ENCODE data around the gene GET3. TPM values are rescaled to one million over a fixed set of nuclear protein-coding genes. Genes with fewer than 3 reads are reported as not detected.

Gene GET3
- total RNA-seq, 1 donor = 99.5 TPM

- Histone ChIP-seq H4K20me1 (ENCODE audit: insufficient read depth, low read length) (no peaks in the 10 kb centered on the region), H2AFZ (ENCODE audit: low read length) (no peak within 1 kb of the TSS), H3K4me1 (ENCODE audit: insufficient read depth, low read length) (peaks cover 14% of the 10 kb centered on the region), H3K79me2 (ENCODE audit: insufficient read depth, low read length) (no peaks in the 10 kb centered on the region), H3K27me3 (ENCODE audit: insufficient read depth, low read length) (peaks cover 22% of the 10 kb centered on the region), H3K27ac (ENCODE audit: low read depth, low read length) (no peak within 1 kb of the TSS), H3K4me2 (ENCODE audit: insufficient read depth, low read length) (no peak within 1 kb of the TSS), H3K4me3 (ENCODE audit: insufficient read depth, low read length) (no peak within 1 kb of the TSS), H3K9me3 (ENCODE audit: low read depth, low read length) (no peaks in the 10 kb centered on the region), H3K36me3 (ENCODE audit: insufficient read depth, low read length) (peaks cover 9% of the 10 kb centered on the region)
- DNase-seq (ENCODE audit: insufficient read length, low spot score, missing footprints) = peak; percentile 76
- TF ChIP-seq CTCF (IDR thresholded peaks at IDR 0.05; ENCODE audit: extremely low read depth, low read depth, low read length) = no peak
Measured at GRCh38 chr19:12751635-12752034, 14.3 kb downstream of the GET3 start, which contains the start of gene BEST2. Gene BEST2 (plus strand): TSS chr19:12751791. CDS start chr19:12752593, 802 bp downstream.

DNA sequence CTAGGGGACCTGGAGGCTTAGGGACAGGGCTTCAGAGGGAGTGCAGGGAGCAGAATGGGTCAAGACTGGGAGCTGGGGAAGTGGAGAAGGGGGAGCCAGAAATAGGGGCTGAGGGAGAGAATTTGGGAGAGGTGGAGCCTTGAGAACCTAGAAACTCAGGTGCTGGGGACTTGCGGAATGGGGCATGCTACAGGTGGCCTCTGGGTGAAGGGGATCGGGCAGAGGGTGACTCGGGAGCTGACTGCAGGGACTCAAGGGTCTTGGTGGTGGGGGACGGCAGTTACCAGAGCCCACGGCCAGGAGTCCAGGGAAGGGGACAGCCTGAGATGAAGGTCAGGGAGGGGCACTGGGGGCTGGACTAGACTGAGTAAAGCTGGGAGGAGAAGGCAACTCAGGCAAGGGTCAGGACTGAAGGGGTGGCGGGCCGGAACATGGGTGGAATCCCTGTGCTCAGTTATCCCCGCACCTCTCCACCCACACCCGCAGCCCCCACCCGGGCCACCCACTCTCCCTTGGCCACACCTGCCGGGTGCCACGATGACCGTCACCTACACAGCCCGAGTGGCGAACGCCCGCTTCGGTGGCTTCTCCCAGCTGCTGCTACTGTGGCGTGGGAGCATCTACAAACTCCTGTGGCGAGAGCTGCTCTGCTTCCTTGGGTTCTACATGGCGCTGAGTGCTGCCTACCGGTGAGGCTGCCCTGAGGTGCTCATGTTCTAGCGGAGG lies 14.9 kb downstream of the GET3 start:
- Histone ChIP-seq H2AFZ (ENCODE audit: low read length) (no peak overlapping the region), H3K9me3 (ENCODE audit: low read depth, low read length) (no peaks in the 10 kb centered on the region), H3K27ac (ENCODE audit: low read depth, low read length) (no peak overlapping the region), H3K27me3 (ENCODE audit: insufficient read depth, low read length) (peaks cover 22% of the 10 kb centered on the region), H3K4me2 (ENCODE audit: insufficient read depth, low read length) (no peak overlapping the region), H3K4me1 (ENCODE audit: insufficient read depth, low read length) (peaks cover 14% of the 10 kb centered on the region), H3K4me3 (ENCODE audit: insufficient read depth, low read length) (no peak overlapping the region), H4K20me1 (ENCODE audit: insufficient read depth, low read length) (no peaks in the 10 kb centered on the region), H3K36me3 (ENCODE audit: insufficient read depth, low read length) (peaks cover 5% of the 10 kb centered on the region), H3K79me2 (ENCODE audit: insufficient read depth, low read length) (no peaks in the 10 kb centered on the region)
- TF ChIP-seq CTCF (IDR thresholded peaks at IDR 0.05; ENCODE audit: extremely low read depth, low read depth, low read length) = no peak
- peak; percentile 74 for DNase-seq (ENCODE audit: insufficient read length, low spot score, missing footprints)

GRCh38 chr19:12754465-12755196 lies 17.3 kb downstream of the GET3 start:
- Histone ChIP-seq H2AFZ (ENCODE audit: low read length) (no peak overlapping the region), H3K79me2 (ENCODE audit: insufficient read depth, low read length) (no peaks in the 10 kb centered on the region), H3K27ac (ENCODE audit: low read depth, low read length) (no peak overlapping the region), H4K20me1 (ENCODE audit: insufficient read depth, low read length) (no peaks in the 10 kb centered on the region), H3K27me3 (ENCODE audit: insufficient read depth, low read length) (peaks cover 22% of the 10 kb centered on the region), H3K4me2 (ENCODE audit: insufficient read depth, low read length) (no peak overlapping the region), H3K4me1 (ENCODE audit: insufficient read depth, low read length) (peaks cover 17% of the 10 kb centered on the region), H3K9me3 (ENCODE audit: low read depth, low read length) (no peaks in the 10 kb centered on the region), H3K36me3 (ENCODE audit: insufficient read depth, low read length) (no peaks in the 10 kb centered on the region), H3K4me3 (ENCODE audit: insufficient read depth, low read length) (no peak overlapping the region)
- peak; percentile 36 for DNase-seq (ENCODE audit: insufficient read length, low spot score, missing footprints)
- TF ChIP-seq CTCF (IDR thresholded peaks at IDR 0.05; ENCODE audit: extremely low read depth, low read depth, low read length) = no peak
